HG02885 (cell line): ENCODE data around the gene CHD9.
"Not testable (repeated sequence)": the region's sequence is repeated elsewhere in the genome, so short reads cannot be mapped to it uniquely, and the experiment has no call there.

Experiments
- ATAC-seq: cut with Tn5 transposase; IDR thresholded peaks from one replicate; pipeline ENCODE4 v1.9.1; 2021; ENCODE audit warnings: mild to moderate bottlenecking; ENCODE audit not compliant: unreplicated experiment, poor library complexity

Gene CHD9, protein sequence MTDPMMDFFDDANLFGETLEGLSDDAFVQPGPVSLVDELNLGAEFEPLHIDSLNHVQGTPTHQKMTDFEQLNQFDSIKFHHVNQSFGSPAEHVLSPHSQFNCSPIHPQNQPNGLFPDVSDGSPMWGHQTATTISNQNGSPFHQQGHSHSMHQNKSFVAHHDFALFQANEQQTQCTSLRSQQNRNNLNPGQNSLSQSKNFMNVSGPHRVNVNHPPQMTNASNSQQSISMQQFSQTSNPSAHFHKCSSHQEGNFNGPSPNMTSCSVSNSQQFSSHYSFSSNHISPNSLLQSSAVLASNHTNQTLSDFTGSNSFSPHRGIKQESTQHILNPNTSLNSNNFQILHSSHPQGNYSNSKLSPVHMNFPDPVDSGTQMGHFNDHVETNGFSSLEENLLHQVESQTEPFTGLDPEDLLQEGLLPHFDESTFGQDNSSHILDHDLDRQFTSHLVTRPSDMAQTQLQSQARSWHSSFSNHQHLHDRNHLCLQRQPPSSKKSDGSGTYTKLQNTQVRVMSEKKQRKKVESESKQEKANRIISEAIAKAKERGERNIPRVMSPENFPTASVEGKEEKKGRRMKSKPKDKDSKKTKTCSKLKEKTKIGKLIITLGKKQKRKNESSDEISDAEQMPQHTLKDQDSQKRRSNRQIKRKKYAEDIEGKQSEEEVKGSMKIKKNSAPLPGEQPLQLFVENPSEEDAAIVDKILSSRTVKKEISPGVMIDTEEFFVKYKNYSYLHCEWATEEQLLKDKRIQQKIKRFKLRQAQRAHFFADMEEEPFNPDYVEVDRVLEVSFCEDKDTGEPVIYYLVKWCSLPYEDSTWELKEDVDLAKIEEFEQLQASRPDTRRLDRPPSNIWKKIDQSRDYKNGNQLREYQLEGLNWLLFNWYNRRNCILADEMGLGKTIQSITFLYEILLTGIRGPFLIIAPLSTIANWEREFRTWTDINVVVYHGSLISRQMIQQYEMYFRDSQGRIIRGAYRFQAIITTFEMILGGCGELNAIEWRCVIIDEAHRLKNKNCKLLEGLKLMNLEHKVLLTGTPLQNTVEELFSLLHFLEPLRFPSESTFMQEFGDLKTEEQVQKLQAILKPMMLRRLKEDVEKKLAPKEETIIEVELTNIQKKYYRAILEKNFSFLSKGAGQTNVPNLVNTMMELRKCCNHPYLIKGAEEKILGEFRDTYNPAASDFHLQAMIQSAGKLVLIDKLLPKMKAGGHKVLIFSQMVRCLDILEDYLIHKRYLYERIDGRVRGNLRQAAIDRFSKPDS (N-terminal part only)

DNA sequence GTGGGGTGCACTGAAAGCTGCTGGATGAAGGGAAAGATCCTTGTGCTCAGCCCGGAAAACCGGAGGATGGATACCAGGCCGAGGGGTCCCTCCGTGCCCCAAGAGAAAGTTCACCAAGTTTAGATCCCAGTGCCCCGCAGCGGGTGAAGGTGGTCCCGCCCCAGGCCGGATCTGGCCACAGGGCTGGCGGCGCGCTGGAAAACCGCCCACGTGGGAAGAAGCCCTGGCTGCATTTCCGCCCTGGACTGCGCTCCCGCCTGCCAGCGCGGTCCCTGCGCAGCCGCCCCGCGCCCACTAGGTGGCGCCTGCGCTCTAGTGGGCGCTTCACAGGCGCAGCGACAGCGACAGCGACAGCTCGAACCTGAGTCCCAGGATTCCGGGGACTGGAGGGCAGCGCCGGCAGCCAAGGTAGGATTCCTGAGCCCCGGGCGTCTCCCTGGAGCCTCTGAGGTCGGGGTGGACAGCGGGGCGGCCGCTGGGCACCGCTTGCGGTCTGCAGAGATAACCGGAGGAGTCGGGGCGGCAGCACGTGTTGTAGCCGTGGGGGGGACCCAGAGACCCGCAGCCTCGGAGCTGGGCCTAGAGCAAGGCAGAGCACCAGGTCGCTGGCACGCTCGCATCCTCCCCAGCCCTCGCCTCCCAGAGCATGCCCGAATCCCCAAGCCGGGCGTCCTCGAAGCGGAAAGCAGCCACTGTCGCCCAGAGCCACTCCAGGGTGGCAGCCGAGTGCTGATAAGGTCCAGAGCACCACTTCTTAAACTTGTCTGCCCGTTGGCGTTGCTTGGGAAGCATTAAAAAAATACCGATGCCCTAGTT lies at the start of gene CHD9:
CHD9 (plus strand) TSS at position 322 of the 816 bp plus-strand sequence. CDS start 101,099 bp downstream, outside the sequence.
- ATAC-seq = peak; percentile 78

DNA sequence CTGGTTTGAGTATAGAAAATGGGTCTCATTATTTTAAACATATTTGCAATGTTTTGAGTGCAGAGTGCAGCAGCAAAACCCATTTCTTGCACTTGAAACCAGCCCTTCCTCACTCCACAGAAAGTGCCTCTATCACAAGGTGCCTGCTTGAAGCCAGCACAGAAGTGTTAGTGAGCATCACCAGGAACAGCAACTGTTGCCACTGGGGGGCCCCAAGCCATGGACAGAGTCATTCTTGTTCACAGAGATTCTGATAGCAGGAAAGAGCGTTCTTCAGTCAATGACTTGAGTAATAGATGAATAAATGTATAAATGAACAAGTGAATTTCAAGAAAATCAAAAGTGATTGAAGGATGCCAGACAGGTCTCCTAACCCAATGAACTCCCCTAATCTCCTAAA lies 47.7 kb upstream of the CHD9 start:
- ATAC-seq = no peak

DNA sequence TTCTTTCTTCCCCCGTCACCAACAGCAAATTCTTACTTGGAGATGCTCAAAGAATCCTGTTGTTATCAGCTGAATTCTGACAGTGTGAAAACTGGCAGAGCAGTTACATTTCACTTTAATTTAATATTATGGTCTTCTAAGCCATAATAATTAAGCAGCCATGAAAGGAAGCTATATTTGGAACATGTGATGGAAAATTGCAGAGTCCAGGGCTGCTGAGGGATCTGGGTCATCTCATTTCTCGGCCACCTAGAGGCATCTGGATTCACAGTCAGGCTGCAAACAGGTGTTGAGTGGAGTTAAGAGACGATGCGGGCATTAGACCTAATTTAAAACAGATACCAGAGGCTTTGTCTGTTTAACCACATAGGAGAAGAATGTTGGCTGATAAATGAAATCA lies 40.5 kb upstream of the CHD9 start:
- ATAC-seq = no peak

DNA sequence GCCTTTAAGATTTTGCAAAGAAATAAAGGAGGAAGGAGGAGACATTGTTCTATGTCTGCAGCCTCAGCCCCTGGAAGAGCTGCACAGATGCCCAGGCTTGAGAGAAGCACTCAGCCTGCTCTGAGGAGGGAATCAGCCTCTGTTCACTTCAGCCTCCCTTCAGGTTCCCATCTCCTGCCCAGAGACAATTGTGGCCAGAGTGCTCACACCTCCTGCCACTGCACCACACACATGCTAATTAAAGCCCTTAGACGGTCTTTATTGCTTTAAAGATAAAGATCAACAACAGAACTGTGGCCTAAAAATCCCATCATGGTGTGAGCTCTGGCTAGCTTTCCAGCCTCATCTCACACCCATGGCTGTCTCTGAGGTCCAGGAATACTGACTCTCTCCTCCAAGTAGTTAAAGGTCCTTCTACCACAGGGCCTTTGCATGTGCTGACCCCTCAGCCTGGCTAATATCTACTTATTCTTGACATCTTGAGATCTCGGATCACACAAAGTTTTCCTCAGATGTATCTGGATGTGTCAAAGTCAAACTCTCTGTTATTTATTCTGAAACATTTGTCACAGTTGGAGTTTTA lies 35.9 kb upstream of the CHD9 start:
- ATAC-seq = no peak

DNA sequence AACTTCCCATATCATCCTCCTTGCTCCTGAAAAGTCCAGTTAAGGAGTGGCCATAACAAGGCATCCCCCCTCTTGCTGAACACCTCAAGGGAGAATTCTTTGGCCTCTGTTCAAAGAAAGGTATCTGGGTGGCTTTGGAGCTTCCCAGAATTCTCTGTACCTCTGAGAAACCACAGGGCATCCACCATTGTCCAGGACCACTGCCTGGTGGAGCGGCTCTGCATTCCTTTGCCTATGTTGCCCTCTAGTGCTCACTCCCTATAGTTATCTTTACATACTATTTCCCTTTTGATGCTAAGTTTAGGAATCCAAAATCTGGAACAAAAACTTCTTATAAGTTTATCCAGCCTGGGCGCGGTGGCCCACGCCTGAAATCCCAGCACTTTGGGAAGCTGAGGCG lies 32.4 kb upstream of the CHD9 start:
- no peak for ATAC-seq

GRCh38 chr16:53024045-53024444 lies 30.7 kb upstream of the CHD9 start:
- ATAC-seq = peak; percentile 53

GRCh38 chr16:53029971-53030370 lies 24.8 kb upstream of the CHD9 start:
- ATAC-seq = no peak

DNA sequence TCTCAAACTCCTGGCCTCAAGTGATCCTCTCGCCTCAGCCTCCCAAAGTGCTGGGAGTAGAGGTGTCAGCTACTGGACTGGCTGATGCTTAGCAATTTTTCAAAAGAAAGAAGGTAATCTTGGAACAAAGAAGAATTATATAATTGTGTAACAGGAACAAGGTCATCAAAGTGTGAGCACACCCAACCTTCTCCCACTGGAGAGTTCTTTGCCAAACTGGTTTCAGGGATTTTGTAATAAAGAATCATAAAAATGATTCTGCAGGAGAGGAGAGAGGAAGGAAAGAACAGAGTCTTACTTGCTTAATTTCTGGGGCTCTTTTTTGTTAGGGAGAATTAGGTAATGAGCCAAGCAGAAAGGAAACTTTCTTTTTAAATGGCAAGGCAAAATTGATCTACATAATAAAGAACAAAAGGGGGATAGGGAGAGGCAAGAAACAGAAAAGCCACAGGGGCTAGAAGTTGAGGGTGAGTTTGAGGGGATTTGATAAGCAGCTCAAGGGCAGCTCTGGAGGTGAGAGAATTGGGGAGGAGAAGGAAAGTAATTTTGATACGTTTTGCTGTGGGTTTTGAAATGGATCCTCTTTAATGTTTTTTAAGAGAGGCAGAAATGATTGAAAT lies 23.4 kb upstream of the CHD9 start:
- ATAC-seq = no peak

DNA sequence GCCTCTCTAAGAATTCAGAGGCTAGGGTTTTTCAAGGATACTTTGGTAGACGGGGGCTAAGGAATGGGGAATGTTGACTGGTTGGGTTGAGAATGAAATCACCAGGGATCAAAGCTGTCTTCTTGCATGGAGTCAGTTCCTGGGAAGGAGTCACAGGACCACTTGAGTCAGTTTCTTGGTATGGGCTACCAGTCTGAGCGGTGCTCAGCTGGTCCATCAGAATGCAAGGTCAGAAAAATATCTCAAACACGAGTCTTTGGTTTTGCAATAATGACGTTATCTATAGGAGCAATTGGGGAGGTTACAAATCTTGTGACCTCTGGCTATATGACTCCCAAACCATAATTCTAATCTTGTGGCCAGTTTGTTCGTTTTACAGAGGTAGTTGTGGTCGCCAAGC lies 20.5 kb upstream of the CHD9 start:
- no peak for ATAC-seq

DNA sequence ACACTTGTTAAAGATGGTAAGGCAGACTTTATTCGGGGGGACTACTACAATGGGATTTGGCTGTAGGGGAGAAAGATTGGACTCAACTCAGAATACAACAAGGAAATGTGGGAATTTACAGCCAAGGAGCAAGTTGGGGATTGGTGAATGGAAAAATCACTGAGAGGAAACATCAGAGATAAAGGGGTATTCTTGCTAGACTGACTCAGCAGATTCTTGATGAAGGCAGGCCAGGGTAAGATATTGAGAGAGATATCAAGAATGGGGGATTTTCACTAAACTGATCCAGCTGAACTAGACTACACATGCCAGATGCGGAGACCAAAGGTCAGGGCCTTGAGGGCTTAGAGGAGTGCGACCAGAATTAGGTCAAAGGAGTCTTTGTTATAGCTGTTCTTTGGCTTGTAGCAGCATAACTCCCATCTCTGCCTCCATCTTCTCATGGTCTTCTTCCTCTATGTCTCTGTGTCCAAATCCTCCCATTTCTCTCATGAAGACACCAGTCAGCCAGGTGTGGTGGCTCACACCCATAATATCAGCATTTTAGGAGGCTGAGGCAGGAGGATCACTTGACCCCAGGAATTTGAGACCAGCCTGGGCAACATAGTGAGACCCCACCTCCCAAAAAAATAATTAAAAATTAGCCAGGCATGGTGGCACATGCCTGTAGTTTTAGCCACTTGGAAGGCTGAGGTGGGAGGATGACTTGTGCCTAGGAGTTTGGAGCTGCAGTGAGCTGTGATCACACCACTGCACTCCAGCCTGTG lies 19.4 kb upstream of the CHD9 start:
- no peak for ATAC-seq

- ATAC-seq = no peak
Observed at GRCh38 chr16:53036066-53036465, 18.7 kb upstream of the CHD9 start.

DNA sequence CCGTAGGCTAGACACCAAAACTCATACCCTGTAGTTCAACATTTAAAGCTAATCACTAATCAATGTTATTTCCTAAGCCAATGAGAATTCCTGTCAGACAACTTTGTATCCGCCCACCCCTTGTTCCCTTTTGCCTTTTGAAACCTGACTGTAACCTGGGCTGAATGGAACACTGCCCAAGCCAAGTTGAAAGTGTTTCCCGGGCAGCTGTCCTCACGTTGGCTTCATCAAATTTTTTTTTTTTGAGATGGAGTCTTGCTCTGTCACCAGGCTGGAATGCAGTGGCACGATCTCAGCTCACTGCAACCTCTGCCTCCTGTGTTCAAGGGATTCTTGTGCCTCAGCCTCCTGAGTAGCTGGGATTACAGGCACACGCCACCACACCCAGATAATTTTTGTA lies 18.1 kb upstream of the CHD9 start:
- ATAC-seq = not testable (repeated sequence)

DNA sequence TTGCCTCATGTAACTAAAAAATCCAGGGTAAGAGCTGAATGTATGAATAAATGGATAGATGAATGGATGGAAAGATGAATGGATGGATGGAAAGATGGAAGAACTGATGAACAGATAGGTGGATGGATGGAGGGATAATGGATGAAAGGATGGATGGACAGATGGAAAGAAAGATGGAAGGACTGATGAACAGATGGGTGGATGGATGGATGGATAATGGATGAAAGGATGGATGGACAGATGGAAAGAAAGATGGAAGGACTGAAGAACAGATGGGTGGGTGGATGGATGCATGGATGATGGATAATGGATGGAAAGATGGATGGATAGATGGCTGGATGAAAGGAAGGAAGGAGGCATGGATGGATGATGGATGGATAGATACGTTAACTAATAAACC lies 14.0 kb upstream of the CHD9 start:
- no peak for ATAC-seq

- ATAC-seq = no peak
Observed at GRCh38 chr16:53041320-53042051, 13.3 kb upstream of the CHD9 start.

DNA sequence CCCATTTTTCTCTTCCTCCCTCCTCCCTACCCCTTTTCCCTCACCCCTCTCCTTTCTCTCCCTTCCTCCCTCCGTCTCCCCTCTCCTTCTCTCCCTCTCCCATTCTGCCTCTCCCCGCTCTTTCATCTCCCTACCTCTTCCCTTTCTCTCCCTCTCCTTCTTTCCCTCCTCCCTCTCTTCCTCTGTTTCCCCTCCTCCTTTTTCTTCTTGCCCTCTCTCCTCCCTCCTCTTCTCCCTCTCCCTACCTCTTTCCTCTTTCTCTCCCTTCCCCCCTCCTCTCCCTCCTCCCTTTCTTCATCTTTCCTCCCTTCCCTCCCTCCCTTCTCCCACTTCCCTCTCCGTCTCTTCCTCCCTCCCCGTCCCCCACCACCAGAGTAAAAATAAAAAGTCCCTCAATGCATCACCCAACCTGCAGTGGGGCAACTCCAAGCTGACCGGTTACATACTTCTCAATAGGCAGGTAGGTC lies 12.5 kb upstream of the CHD9 start:
- no peak for ATAC-seq

GRCh38 chr16:53043428-53043831 lies 11.4 kb upstream of the CHD9 start:
- no peak for ATAC-seq

- no peak for ATAC-seq
Observed at GRCh38 chr16:53043986-53044601, 10.7 kb upstream of the CHD9 start.
